ENCODE data around the gene DMBT1.

GRCh38 chr10:122515588-122516231 lies 44.8 kb upstream of the DMBT1 start:
- TF ChIP-seq POLR2A (IDR thresholded peaks at IDR 0.05), result no peak
- no peak for TF ChIP-seq CTCF (IDR thresholded peaks at IDR 0.05)
